IPS-11a (cell line): Measurements from ENCODE around the gene SMCHD1.
A peak's percentile ranks its signal among the peaks of the same experiment; 100 is the strongest.
"Not testable (repeated sequence)": the region's sequence is repeated elsewhere in the genome, so short reads cannot be mapped to it uniquely, and the experiment has no call there.

Source experiments
- H3K4me3 ChIP-seq: one replicate; pipeline ENCODE4 v1.5.1; 2013; ENCODE audit warnings: low read depth, low read length, control low read depth

SMCHD1 gene

GRCh38 chr18:2848247-2849246 lies 193.0 kb downstream of the SMCHD1 start:
- H3K4me3 ChIP-seq = peak overlapping the region; percentile 39

DNA sequence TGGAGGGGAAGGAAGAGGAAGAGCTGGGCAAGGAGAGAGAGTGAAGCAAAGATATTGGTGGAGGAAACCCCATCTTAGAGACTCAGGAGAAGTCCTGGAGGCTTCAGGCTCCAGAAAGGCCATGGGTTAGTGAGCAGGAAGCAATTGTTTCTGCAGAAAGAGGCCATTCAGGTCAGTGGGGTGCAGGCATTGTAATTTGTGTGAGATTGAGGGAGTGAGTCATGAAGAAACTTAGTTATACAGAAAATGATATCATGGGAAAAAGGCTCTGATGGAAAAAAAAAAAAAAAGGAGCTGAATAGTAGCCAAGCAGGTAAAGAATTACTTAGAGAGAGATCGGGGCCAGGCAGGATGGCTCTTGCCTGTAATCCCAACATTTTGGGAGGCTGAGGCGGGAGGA lies 195.3 kb downstream of the SMCHD1 start:
- H3K4me3 ChIP-seq = no peak overlapping the region

- H3K4me3 ChIP-seq = no peak overlapping the region
Measured at GRCh38 chr18:2851771-2852170, 196.2 kb downstream of the SMCHD1 start.

DNA sequence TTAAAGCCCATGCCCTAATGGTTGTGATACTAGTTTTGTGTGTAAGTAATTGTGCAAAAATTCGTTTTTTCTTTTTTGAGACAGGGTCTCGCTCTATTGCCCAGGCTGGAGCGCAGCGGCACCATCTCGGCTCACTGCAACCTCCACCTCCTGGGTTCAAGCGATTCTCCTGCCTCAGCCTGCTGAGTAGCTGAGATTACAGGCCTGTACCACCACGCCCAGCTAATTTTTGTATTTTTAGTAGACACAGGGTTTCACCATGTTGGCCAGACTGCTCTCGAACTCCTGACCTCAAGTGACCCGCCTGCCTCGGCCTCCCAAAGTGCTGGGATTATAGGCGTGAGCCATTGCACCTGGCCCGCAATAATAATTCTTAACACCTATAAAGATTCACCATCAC lies 196.9 kb downstream of the SMCHD1 start:
- not testable (repeated sequence) for H3K4me3 ChIP-seq

GRCh38 chr18:2853173-2853925 lies 197.8 kb downstream of the SMCHD1 start:
- H3K4me3 ChIP-seq = no peak overlapping the region

DNA sequence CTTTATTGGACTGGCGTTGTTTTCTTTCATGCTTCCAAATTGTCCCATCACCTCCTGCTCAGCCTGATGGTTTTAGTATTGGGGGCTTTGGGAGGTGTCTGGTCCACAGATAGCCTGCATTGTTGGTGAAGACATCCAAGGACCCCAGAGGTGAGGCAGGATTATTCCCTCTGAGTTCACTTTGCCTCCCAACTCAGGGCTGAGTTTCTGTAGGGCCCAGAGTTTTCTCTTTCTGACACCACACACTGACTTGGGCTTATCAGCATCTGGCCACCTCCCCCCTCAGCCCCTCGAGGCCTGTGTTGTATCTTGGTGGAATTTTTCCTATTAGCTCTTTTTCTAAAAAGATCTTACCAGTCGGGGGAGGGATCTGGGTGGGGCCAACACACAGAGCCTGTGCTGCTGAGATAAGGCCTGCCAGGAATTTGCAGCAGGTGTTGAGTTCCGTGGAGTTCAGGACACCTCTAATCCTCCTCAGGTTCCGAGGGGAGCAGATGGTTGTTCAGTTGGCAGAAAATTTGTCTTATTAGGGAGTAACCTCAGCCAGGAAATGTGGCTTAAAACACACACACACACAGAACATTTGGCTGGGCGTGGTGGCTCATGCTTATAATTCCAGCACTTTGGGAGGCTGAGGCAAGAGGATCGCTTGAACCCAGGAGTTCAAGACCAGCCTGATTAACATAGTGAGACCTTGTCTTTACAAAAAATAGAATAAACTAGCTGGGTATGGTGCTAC lies 198.6 kb downstream of the SMCHD1 start:
- no peak overlapping the region for H3K4me3 ChIP-seq
